Dendritic cell treated with granulocyte-macrophage colony-stimulating factor and Interleukin-4, amounts not matched to agents 40 ng/mL and 50 ng/mL, for 4 days (primary cell): ENCODE data around the gene LCE2D.
"Not testable (repeated sequence)": the region's sequence is repeated elsewhere in the genome, so short reads cannot be mapped to it uniquely, and the experiment has no call there.

Experiments
- H3K27ac Mint-ChIP-seq: one replicate; pipeline ENCODE4 v1.8.0; 2022; ENCODE audit warnings: mild to moderate bottlenecking, mixed read lengths
- H3K27me3 Mint-ChIP-seq: one replicate; pipeline ENCODE4 v1.8.0; 2022; ENCODE audit warnings: mild to moderate bottlenecking, mixed read lengths
- H3K36me3 Mint-ChIP-seq: one replicate; pipeline ENCODE4 v1.8.0; 2022; ENCODE audit warnings: low read depth, mixed read lengths
- H3K4me1 Mint-ChIP-seq: one replicate; pipeline ENCODE4 v1.8.0; 2022; ENCODE audit warnings: low read depth, mixed read lengths
- H3K4me3 Mint-ChIP-seq: one replicate; pipeline ENCODE4 v1.8.0; 2022; ENCODE audit warnings: mild to moderate bottlenecking, moderate library complexity, mixed read lengths
- H3K9me3 Mint-ChIP-seq: one replicate; pipeline ENCODE4 v1.8.0; 2022; ENCODE audit warnings: mixed read lengths
- intact Hi-C: fragments of 100-400 bp; cut with micrococcal nuclease; formaldehyde crosslinking; loops from one replicate; pipeline ENCODE4 v1.15.0; 2022

Gene LCE2D

GRCh38 chr1:152658649-152659048, 4.5 kb upstream of the LCE2D start:
- Mint-ChIP-seq H3K4me1 (peaks cover 7% of the 10 kb centered on the region), H3K27ac (no peak overlapping the region), H3K4me3 (no peak overlapping the region), H3K27me3 (peaks cover 8% of the 10 kb centered on the region), H3K36me3 (no peaks in the 10 kb centered on the region), H3K9me3 (no peaks in the 10 kb centered on the region)
- intact Hi-C loops, result loop anchor here (10.0 kb wide), 1 partner anchor 566 kb away; no protein-coding TSS in a partner anchor

- H3K27ac Mint-ChIP-seq, H3K4me3 Mint-ChIP-seq, H3K27me3 Mint-ChIP-seq, H3K36me3 Mint-ChIP-seq, intact Hi-C loops, H3K4me1 Mint-ChIP-seq, H3K9me3 Mint-ChIP-seq: not testable (repeated sequence)
Measured at GRCh38 chr1:152666171-152666570, 3.0 kb downstream of the LCE2D start.

GRCh38 chr1:152667648-152668047, 4.5 kb downstream of the LCE2D start:
- no peaks in the 10 kb centered on the region for H3K4me1 Mint-ChIP-seq
- no peak overlapping the region for H3K27ac Mint-ChIP-seq
- intact Hi-C loops, result no loop called here
- no peaks in the 10 kb centered on the region for H3K9me3 Mint-ChIP-seq
- H3K27me3 Mint-ChIP-seq, result peaks cover 4% of the 10 kb centered on the region
- H3K4me3 Mint-ChIP-seq, result no peak overlapping the region
- H3K36me3 Mint-ChIP-seq, result no peaks in the 10 kb centered on the region

GRCh38 chr1:152673016-152673415, 9.8 kb downstream of the LCE2D start:
- Mint-ChIP-seq H3K4me1 (no peaks in the 10 kb centered on the region), H3K27me3 (peaks cover 5% of the 10 kb centered on the region), H3K36me3 (no peaks in the 10 kb centered on the region), H3K9me3 (no peaks in the 10 kb centered on the region), H3K27ac (no peak overlapping the region), H3K4me3 (no peak overlapping the region)
- intact Hi-C loops, result no loop called here

GRCh38 chr1:152674983-152675382, 11.8 kb downstream of the LCE2D start, which contains the start of gene LCE2C:
Gene LCE2C, plus strand, starts transcription at chr1:152675279. Its CDS starts 737 bp downstream, at chr1:152676016.
- H3K4me1 Mint-ChIP-seq, H3K27me3 Mint-ChIP-seq, H3K9me3 Mint-ChIP-seq, H3K36me3 Mint-ChIP-seq, H3K27ac Mint-ChIP-seq, intact Hi-C loops, H3K4me3 Mint-ChIP-seq: not testable (repeated sequence)

- Mint-ChIP-seq H3K27me3 (peaks cover 12% of the 10 kb centered on the region), H3K36me3 (no peaks in the 10 kb centered on the region)
- intact Hi-C loops, result no loop called here
Measured at GRCh38 chr1:152679459-152679858, 16.3 kb downstream of the LCE2D start.

GRCh38 chr1:152681616-152682015, 18.4 kb downstream of the LCE2D start:
- Mint-ChIP-seq H3K27ac (no peak overlapping the region), H3K9me3 (no peaks in the 10 kb centered on the region), H3K4me3 (no peak overlapping the region), H3K36me3 (no peaks in the 10 kb centered on the region), H3K27me3 (peaks cover 14% of the 10 kb centered on the region), H3K4me1 (no peaks in the 10 kb centered on the region)
- intact Hi-C loops, result no loop called here

More at GRCh38 chr1:152679459-152679858, 16.3 kb downstream of the LCE2D start:
- Mint-ChIP-seq H3K9me3 (no peaks in the 10 kb centered on the region), H3K4me1 (no peaks in the 10 kb centered on the region), H3K27ac (no peak overlapping the region), H3K4me3 (no peak overlapping the region)

GRCh38 chr1:152683846-152684245, 20.7 kb downstream of the LCE2D start:
- H3K4me1 Mint-ChIP-seq, result no peaks in the 10 kb centered on the region
- no peak overlapping the region for H3K27ac Mint-ChIP-seq
- no peaks in the 10 kb centered on the region for H3K36me3 Mint-ChIP-seq
- no peaks in the 10 kb centered on the region for H3K9me3 Mint-ChIP-seq
- intact Hi-C loops, result no loop called here
- peaks cover 10% of the 10 kb centered on the region for H3K27me3 Mint-ChIP-seq
- no peak overlapping the region for H3K4me3 Mint-ChIP-seq

- H3K36me3 Mint-ChIP-seq, intact Hi-C loops, H3K4me1 Mint-ChIP-seq, H3K27me3 Mint-ChIP-seq, H3K9me3 Mint-ChIP-seq, H3K27ac Mint-ChIP-seq, H3K4me3 Mint-ChIP-seq: not testable (repeated sequence)
Measured at GRCh38 chr1:152685823-152686222, 22.6 kb downstream of the LCE2D start, which contains the start of gene LCE2B. Gene LCE2B, plus strand, starts transcription at chr1:152686123. Its CDS starts 721 bp downstream, at chr1:152686844.

GRCh38 chr1:152697701-152698600, 34.8 kb downstream of the LCE2D start, which contains the start of gene LCE2A:
Gene LCE2A, plus strand, starts transcription at chr1:152698345. Its CDS starts 557 bp downstream, at chr1:152698902.
- H3K4me3 Mint-ChIP-seq, result no peak within 1 kb of the TSS
- H3K4me1 Mint-ChIP-seq, result no peaks in the 10 kb centered on the region
- H3K27me3 Mint-ChIP-seq, result no peaks in the 10 kb centered on the region
- no peaks in the 10 kb centered on the region for H3K36me3 Mint-ChIP-seq
- intact Hi-C loops, result no loop called here
- no peak within 1 kb of the TSS for H3K27ac Mint-ChIP-seq
- no peaks in the 10 kb centered on the region for H3K9me3 Mint-ChIP-seq

- H3K36me3 Mint-ChIP-seq, result no peaks in the 10 kb centered on the region
- intact Hi-C loops, result no loop called here
- no peaks in the 10 kb centered on the region for H3K9me3 Mint-ChIP-seq
- no peak overlapping the region for H3K4me3 Mint-ChIP-seq
- H3K27ac Mint-ChIP-seq, result no peak overlapping the region
- H3K4me1 Mint-ChIP-seq, result no peaks in the 10 kb centered on the region
- no peaks in the 10 kb centered on the region for H3K27me3 Mint-ChIP-seq
Measured at GRCh38 chr1:152699746-152700145, 36.6 kb downstream of the LCE2D start.

GRCh38 chr1:152707860-152708259, 44.7 kb downstream of the LCE2D start, which contains the start of gene LCE4A:
Gene LCE4A, plus strand, starts transcription at chr1:152708160. Its CDS starts 916 bp downstream, at chr1:152709076.
- peaks cover 5% of the 10 kb centered on the region for H3K27me3 Mint-ChIP-seq
- no peaks in the 10 kb centered on the region for H3K9me3 Mint-ChIP-seq
- H3K36me3 Mint-ChIP-seq, result no peaks in the 10 kb centered on the region
- no peak within 1 kb of the TSS for H3K4me3 Mint-ChIP-seq
- H3K4me1 Mint-ChIP-seq, result no peaks in the 10 kb centered on the region
- intact Hi-C loops, result no loop called here
- H3K27ac Mint-ChIP-seq, result no peak within 1 kb of the TSS
